Mucosa of gallbladder (tissue), 1 donor: ENCODE data around the gene SH2D3A. TPM values are rescaled to one million over a fixed set of nuclear protein-coding genes. Genes with fewer than 3 reads are reported as not detected.
A peak's percentile ranks its signal among the peaks of the same experiment; 100 is the strongest.

ENCODE experiments used
- DNase-seq: peaks from one replicate; pipeline ENCODE4 v3.0.0-alpha.2; 2020; ENCODE audit warnings: low spot score
- total RNA-seq: library from RNA; stranded (reverse); gene quantifications from one replicate; pipeline ENCODE4 v1.2.1, GENCODE V29; 2021
- donor health status: DM: no; HTN: no; CAD: no.

The SH2D3A gene
- total RNA-seq, 1 donor from 2014 or later = 28.2 TPM

DNA sequence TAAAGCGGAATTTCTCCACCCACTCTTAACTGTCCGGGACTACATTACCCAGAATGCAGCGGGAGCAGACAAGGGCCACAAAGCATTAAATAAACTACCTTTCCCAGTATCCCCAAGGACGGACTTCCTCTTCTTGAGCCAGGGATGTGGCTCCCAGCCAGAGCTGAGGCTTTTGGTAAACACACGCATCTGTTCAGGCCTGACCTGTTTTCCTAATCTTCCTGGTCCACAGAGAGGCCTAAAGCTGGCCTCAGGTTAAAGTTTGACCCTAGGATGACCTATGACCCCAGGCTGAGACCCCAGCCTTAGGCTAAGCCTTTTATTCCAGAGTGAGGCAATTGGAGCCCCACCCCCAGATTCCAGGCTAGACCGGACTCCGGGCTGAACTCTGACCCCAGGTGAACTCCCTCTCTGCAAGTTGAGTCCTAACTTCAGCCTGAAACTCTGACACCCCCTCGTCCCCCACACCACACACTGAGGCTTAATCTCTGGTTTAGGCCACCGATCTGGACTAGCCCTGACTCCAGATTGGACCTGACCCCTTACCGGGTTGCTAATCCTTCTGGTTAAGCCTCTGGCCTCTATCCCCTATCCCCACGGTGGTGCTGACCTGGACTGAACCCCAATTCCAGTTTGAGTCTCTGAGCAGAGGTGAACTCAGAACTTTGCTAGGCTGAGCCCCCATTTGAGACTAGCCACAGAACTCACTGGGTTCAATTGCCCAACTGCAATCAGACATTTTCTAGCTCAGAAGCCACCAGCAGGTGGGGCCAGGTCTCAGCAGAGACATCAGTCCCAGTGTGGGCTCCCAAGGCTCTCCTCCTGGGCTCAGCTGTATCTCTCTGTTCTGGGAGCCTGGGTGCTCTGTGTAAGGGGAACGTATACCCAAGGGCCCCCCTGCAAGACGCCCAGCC is 29.1 kb downstream of the SH2D3A start:
- DNase-seq = peak; percentile 99

DNA sequence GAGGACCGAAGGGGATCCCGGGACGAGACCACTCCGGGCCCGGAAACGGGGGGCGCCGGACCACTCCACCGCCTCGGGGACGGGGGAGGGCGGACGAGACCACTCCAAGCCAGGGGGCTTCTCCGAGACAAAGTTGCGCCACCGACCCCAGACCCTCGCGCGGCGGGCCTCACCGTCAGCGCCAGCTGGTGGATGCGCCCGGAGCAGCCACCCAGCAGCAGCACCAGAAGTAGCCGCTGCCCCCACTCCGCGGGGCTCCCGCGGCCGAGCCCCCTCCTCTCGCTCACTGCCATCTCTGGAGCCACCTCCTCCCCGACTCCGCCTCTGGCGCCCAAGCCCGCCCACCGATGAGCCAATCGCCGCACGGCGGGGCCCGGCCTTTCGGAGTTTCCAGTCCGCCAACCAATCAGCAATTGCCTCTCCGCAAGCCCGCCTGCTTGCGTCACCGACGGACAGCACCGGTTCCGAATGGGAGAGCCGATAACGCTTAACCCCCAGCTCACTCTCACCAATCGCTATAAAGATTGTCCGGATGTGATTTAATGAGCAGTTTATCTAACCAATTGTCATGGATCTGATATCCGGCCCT is 29.9 kb downstream of the SH2D3A start, which contains the start of gene GPR108:
Gene GPR108 (minus strand): TSS at position 297 of the 589 bp plus-strand sequence. CDS start 4 bp downstream, at position 293.
- peak; percentile 100 for DNase-seq

DNA sequence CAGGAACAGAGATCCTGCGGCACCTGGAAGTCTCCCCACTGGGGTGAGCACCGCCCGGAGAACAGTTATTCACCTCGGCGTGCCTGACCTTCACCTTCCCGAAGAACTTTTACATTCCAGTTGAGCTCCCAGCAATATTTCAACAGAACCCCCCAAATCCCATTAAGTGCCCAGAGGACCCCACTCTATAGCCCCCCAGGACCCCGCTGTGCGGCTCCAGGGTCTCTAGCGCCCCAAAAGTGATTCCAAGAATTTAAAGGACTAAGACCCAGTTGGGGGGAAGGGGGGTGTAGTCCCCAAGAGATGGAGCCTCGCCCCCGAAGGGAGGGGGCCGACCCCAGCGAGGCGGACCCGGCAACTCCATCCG is 30.3 kb downstream of the SH2D3A start:
- no peak for DNase-seq

DNA sequence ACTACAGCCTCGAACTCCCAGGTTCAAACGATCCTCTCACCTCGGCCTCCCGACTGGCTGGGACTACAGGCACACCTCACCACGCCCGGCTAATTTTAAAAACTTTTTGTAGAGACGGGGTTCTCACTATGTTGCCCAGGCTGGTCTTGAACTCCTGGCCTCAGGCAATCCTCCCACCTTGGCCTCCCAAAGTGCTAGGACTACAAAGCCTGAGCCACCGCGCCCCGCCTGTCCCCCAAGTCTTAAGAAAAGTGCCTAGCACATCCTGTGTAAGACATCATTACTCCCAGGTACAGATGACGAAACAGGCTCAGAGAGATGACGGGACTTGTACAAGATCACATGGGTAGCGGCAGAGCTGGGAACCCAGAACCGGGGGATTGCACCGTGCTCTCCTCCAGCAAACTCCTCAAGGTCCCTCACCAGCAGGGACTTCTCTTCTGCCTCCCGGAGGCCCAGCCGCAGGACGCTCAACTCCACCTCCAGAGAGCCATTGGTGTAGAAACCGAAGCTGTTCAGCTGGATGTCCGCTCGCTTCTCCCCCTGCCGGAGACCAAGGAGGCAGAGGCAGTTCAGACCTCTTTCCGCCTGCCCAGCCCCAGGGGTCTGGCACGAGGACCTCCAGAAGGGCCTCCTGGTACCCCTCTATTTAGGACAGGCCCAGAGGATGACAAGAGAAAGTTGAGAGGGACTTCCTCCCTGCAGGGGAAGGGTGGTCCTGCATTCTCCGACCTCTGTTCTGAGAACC is 30.9 kb downstream of the SH2D3A start:
- peak; percentile 82 for DNase-seq

DNA sequence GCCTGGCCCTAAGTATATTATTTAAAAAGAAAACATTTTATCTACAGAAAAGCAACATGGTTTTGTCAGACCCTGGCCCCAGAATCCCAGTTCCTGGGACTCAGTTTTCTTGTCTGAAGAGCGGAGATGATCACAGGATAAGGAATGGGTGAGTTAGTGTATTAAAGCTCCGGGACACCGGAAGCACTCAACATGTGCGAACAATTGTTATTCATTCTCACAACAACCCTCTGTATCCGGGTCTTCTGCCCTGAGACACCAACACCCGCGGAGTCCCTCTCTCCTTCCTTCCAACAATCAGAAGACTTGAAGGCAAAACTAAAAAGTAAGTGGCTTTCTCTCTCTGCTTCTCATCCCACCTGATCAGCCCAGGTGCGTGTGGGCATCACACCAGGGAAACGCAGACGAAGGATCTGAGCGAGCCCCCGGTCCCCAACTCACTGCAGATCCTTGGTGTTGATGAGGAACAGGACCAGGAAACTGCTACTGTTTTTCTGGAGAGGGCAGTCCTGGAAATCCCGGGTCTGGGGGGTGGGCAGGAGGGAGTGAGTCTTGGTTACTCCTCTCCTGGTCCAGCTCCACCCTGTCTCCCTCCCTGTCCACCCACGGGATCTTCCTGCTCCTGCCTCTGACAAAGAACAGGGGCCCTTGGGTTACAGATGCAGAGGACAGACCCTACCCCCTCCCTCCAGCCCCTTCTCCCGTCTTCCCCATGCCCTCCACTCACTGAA is 31.9 kb downstream of the SH2D3A start:
- DNase-seq = no peak

DNA sequence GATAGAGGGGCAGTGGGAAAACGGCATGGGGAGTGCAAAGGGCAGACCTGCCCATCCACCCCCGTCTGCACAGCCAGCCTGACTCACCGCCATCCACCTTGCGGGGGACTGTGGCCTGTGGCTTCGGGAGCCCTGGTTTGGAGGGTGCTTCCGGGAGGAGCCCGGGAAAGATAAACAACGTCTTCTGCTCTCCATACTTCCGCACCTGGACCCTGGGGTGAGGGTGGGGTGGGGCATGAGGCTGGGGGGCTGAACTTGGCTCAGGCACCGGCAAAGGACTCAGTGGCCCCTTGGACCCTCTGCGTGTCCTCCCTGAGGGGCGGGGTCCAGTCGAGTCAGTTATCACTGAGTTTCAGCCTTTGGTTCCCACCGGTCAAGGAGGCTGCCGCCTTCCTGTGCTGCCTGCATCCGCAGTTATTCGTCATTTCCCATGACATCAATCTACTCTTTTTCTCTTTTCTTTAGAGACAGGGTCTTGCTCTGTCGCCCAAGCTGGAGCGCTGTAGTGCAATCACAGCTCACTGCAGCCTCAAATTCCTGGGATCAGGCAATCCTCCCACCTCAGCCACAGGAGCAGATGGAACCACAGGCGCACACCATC is 33.0 kb downstream of the SH2D3A start:
- no peak for DNase-seq

DNA sequence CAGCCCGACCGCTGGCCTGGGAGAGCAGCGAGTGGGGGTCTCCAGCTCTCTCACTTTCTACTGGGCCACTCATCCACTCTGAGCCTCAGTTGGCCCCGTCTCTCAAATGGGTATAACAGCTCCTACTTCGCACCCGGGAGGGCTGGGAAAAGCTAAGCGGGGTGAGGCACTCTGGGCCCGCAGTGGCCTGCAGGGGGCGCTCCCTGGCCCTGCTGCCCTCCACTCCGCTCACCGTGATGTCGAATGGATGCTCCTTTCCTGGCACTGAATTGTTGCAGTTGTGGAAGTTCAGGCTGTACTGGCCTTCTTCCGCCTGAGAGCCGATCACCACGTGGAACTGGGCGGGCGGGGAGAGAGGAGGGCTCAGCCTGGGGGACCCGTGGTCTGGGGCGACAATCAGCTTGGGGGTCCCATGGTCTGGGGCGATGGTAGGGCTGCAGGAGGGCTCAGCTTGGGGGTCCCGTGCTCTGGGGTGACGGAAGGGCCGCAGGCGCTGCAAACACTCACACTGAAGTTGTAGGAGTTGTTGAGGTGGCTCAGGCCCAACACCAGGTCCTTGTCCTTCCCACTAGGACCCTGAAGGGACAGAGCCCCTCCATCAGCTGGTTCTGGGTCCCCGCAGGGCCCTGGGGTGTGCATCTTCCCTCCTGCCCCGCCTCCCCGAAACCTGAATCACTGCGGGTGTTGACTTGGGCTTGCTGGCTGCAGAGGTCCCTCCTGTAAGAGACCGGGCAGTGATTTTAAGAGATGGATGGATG is 33.7 kb downstream of the SH2D3A start:
- no peak for DNase-seq

DNA sequence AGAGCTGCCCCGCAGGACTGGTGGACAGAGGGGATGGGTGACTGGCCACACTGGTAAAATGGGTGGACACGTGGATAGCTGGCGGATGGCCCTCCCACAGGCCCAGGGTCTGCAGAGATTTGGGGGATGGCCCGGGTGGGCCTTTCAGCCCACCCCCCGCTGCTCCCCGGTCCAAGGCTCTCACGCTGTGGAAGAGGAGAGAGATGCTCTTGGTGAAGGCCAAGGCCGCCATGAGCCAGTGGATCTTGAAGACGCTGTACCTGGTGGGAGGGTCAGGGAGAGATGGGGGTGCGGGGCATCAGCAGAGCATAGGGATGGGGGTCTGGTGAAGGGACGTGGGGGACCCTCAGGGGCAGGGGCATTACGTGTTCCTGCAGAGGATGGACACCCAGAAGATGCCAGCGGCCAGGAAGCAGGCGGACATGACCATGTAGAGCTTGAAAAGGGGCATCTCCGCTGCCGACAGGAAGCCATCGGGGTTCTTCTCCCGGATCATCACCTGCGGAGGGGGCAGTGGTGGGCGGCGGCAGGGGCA is 34.4 kb downstream of the SH2D3A start:
- no peak for DNase-seq

DNA sequence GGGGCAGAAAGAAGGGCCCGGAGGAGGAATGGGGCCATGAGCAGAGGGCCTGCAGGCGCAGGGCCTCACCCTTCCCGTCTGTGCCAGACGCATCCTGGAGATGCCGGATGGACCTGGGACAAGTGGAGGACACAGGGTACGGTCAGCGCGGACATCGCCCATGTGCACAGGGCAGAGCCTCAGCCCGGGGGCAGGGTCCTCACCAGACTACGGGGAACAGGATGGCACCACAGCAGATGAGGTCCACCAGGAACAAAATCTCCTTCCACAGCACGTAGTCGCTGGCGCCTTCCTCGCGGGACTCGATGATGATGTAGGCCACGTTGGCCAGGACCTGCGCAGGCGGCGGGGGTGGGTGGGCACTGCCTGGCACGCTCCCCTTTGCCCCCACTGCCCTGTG is 35.4 kb downstream of the SH2D3A start:
- DNase-seq = no peak

DNA sequence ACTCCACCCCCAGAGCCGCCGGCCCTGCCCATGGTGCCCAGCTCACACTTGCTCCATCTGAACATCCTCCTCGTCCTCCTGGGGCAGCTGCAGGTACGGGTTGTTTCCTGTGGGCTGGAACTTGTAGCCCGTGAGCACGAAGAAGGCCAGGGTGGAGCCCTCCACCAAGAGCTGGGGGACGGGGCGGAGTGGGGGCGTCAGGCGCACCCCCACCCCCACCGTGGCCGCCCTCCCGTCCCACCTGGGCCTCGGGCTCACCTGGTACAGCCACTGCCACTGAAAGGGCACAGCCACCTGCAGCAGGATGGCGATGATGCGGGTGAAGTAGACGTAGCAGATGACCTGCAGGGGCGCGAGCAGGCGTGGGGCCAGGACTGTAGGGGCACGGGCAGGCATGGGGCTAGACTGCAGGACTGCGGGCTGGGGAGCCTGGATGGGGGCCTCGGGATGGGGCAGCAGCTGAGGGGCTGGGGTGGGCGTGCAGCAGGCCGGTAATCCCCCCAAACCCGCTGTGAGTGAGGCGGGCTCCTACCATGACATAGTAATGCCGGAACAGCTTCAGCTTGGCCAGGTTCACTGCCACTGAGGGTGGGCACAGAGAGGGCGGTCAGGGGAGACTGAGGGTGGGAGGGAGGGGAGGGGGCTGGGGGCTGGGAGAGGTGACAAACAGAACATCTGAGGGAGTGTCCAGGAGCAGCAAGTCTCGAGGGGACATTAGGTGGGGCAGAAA is 36.1 kb downstream of the SH2D3A start:
- no peak for DNase-seq

DNA sequence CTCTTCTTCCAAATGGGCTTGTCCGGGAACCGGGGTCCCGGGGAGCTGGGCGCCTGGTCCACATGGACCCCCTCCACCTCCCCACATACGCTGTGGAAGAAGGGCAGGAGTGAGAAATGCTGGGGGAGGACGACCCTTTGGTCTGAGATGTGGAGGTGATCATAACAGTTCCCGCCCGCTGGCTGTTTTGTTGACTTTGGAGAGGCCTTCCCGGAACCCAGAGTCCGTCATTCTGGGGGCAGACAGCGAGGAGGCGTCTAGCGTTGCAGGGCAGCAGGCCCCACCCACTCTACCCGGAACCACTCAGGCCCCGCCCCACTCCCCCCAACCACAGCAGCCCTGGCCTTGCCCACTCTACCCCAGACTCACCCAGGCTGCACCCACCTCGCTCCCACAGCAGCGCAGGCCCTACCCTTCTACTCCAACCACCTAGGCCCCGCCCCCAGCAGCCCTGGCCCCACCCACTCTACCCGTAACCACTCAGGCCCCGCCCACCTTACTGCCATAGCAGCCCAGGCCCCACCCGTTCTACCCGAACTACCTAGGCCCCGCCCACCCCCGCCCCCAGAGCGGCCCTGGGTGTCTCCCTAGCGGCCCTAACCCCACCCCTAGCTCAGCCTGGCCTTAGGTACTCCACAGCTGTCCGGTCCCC is 37.0 kb downstream of the SH2D3A start:
- DNase-seq = peak; percentile 94

DNA sequence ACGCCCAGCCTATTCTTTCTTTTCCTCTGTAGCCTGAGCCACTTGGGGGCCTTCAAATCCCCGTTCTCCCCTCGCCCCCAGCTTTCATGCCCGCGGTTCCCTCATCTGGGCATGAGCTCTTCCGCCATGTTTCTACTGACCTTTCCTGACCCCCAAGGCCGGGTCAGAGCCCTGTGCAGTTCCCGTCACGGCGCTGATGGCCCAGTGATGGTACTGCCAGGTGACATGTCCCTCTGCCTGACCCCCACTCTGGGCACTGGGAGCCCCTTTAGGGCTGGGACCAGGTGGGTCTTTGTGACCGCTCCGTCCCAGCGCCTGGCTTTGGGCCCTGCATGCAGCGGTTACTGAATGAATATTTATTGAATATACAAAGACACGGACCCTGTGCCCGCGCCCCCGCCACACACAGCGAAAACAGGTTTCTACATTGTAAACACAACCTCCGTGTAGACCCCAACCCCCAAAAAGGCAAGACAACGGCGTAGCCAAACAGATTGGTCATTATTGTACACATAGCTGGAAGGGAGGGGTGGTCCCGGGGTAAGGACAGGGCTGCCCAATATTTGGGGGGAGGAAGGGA is 37.6 kb downstream of the SH2D3A start:
- no peak for DNase-seq

DNA sequence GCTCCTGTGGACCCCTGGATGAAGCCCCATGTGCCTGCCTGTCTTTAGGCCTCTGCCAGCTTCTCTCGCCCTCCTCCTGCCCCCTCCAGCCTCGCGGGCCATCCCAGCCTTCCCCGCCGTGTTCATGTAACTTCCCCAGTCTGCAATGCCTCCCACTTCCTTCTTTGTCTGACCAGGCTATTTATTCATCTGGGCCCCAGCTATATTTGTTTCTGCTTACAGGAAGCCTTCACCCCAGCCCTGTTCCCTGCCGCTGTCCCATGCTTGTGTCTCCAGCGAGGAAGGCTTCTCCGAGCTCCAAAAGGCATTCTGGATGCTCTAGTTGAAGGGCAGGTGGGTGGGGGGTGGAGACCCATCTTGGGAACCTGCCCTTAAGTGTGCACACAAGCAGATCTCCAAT is 38.9 kb downstream of the SH2D3A start:
- no peak for DNase-seq

DNA sequence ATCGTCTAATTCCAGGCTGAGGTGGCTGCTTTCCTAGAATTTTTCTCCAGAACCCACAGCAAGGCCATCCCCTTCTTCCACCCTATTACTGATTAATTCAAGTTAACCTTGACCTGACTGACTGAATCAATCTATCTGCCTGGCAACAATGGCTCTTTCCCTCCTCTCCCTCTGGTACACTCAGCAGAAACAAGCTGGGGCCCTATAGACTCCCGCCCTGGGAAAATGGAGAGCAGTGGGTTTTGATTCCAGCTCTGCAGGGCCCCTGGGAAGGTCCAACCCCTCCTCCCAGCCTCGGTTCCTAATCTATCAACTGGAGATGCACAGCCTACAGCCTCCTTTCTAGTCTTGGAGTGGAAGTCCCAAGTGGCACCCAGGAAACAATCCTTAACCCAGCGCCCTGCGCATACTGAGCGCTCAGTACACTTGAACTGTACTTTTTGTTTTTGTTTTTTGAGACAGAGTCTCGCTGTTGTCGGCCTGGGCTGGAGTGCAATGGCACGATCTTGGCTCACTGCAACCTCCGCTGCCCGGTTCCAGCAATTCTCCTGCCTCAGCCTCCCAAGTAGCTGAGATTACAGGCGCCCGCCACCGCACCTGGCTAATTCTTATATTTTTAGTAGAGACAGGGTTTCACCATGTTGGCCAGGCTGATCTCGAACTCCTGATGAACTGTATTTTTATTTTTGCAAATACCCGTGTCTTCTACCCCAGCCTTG is 41.6 kb downstream of the SH2D3A start:
- DNase-seq = peak; percentile 50

DNA sequence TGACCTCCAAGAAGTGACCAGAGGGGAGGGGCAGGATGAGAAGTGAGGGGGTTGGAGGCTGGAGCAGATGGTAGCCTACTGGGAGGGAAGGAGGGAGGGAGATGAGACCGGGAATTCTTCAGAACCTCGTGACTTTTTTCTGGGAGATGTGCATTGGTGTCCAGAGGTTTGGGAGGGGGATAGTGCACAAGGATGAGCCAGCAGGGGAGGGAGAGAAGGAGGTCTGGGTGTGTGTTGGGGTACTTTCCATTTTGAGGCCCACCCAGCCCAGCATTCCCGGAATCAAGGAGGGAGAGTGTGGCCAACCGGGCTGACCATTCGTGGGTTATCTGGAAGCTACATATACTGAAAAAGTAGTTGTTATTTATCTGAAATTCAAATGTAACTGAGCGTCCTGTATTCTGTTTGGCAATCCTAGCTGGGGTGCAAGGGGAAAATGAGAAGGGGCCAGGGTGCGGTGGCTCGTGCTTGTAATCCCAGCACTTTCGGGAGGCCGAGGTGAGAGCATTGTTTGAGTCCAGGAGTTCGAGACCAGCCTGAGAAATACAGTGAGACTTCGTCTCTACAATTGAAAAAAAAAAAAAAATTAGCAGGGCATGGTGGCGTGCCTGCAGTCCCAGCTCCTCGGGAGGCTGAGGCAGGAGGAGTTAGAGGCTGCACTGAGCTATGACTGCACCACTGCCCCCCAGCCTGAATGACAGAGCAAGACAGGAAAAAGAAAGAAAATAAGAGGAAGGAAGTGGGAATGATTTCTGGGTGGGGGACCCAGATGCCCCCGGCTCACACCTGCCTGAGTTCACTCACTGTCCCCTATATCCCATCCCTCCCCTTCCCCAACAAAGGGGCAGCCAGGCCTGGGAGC is 42.4 kb downstream of the SH2D3A start:
- DNase-seq = no peak

DNA sequence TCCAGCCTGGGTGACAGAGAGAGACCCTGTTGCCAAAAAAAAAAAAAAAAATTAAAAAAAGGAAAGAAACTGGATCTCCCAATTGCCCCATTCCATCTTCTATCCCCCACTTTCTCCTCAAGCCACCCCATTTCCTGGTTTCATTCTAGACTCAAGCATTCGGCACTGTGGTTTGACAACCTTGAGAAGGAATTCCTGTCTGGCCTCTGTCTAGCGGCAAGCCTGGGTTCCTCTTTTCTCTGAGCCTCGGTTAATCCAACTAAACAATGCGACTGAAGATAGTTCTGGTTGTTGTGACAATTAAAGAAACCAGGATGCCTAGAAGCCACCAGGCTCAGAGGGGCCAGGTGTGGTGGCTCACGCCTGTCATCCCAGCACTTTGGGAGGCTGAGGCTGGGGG is 43.5 kb downstream of the SH2D3A start:
- DNase-seq = no peak

DNA sequence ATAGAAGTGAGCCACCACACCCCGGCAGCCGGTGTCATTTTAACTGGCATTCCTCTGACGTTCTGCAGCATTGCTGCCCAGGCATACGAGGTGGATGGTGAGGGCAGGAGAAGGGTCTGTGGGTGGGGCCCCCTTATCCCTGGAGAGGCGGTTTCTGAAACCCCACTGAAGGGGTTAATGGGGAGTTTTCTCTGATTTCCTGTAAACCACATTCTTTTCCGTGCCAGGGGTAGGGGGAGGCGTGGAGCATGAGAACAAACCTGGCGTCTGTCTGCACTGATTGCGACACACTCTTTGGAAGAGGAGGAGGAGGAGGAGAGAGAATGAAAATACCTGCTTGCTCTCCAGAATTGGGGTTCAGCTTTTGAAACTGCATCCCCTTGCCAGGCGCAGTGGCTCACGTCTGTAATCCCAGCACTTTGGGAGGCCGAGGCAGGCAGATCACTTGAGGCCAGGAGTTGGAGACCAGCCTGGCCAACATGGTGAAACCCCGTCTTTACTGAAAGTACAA is 44.1 kb downstream of the SH2D3A start:
- peak; percentile 50 for DNase-seq
